Retinal pigment epithelial cell (primary cell): ENCODE measurements around the gene LRRC25.
A peak's percentile ranks its signal among the peaks of the same experiment; 100 is the strongest.
"Not testable (repeated sequence)": the region's sequence is repeated elsewhere in the genome, so short reads cannot be mapped to it uniquely, and the experiment has no call there.

Experiments used
- DNase-seq: peaks from one replicate; pipeline ENCODE4 v3.0.0-alpha.2; 2010; ENCODE audit warnings: low read depth
- H3K4me3 ChIP-seq: 2 replicates; pipeline ENCODE4 v1.5.1; 2011; ENCODE audit warnings: mild to moderate bottlenecking, low read length, control low read depth, moderate library complexity
- TF ChIP-seq, protein P1 (sequence below): conservative IDR thresholded peaks from 2 replicates; pipeline ENCODE4 v1.5.1; 2011; ENCODE audit warnings: low read depth, low read length, control low read depth, inconsistent platforms

The LRRC25 gene

DNA sequence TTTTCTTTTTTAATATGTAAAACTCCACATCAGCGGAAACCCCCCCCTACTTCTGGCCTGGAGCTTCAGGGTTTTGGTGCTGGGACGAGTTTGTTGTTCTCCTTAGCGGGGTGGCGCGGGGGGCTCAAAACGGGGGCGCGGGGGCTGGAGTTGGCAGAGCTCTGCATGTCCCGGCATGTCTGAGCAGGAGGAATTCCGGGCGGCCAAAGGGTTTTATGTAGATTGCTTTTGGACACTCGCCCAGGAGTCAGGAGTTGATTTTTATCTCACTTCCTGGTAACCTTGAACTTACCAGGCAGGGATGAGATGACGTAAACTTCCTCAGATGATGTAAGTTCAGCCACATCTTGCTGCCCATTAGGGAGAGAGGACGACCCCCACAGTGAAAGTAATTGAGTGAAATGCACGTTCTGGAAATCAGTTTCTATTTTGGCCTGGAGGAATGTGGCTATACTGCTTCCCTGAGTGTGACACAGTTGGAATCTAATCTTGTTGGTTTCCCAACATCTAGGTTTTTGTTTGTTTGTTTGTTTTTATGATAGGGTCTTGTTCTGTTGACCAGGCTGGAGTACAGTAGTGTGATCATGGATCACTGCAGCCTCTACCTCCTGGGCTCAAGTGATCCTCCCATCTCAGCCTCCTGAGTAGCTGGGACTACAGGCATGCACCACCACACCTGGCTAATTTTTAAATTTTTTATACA, 32.4 kb downstream of the LRRC25 start:
- peak; percentile 100 for DNase-seq

DNA sequence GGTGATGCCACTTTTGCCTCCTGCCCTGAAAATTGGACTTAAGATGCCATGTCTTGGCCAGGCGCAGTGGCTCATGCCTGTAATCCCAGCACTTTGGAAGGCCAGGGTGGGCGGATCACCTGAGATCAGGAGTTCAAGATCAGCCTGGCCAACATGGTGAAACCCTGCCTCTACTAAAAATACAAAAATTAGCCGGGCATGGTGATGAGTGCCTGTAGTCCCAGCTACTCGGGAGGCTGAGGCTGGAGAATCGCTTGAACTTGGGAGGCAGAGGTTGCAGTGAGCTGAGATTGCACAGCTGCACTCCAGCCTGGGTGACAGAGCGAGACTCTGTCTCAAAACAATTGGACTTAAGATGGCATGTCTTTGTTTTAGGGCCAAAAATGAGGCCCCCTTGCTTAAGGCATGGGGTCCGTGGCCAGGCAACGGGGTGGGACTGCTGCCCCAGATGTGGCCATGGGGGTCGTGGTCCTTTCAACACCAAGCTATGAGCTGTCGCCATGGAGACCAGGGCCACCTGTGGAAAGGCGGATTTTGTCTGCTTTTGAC, 33.1 kb downstream of the LRRC25 start:
- not testable (repeated sequence) for H3K4me3 ChIP-seq

More for the DNA sequence above, 32.4 kb downstream of the LRRC25 start:
- TF ChIP-seq, protein P1, sequence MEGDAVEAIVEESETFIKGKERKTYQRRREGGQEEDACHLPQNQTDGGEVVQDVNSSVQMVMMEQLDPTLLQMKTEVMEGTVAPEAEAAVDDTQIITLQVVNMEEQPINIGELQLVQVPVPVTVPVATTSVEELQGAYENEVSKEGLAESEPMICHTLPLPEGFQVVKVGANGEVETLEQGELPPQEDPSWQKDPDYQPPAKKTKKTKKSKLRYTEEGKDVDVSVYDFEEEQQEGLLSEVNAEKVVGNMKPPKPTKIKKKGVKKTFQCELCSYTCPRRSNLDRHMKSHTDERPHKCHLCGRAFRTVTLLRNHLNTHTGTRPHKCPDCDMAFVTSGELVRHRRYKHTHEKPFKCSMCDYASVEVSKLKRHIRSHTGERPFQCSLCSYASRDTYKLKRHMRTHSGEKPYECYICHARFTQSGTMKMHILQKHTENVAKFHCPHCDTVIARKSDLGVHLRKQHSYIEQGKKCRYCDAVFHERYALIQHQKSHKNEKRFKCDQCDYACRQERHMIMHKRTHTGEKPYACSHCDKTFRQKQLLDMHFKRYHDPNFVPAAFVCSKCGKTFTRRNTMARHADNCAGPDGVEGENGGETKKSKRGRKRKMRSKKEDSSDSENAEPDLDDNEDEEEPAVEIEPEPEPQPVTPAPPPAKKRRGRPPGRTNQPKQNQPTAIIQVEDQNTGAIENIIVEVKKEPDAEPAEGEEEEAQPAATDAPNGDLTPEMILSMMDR, result no peak
- H3K4me3 ChIP-seq, result no peak overlapping the region

DNA sequence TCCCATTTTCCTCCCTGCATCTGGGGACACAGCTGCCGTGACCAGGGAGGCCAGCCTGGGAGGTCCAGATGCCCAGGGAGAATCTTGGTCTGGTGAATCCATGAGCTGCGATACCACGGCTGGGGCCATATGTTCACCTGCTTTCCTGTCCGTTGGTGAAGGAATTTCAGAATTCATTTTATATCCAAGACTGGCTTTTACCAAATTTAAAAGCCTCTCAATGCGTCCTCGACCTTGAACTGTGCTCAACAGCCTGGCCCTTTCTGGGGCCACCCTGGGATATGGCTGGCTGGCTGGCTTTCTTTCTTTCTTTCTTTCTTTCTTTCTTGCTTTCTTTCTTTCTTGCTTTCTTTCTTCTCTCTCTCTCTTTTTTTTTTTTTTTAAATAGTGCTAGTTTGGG, 33.6 kb downstream of the LRRC25 start:
- TF ChIP-seq, protein P1, result no peak
- no peak overlapping the region for H3K4me3 ChIP-seq
- DNase-seq, result no peak

More for the DNA sequence above, 33.1 kb downstream of the LRRC25 start:
- DNase-seq, result not testable (repeated sequence)

DNA sequence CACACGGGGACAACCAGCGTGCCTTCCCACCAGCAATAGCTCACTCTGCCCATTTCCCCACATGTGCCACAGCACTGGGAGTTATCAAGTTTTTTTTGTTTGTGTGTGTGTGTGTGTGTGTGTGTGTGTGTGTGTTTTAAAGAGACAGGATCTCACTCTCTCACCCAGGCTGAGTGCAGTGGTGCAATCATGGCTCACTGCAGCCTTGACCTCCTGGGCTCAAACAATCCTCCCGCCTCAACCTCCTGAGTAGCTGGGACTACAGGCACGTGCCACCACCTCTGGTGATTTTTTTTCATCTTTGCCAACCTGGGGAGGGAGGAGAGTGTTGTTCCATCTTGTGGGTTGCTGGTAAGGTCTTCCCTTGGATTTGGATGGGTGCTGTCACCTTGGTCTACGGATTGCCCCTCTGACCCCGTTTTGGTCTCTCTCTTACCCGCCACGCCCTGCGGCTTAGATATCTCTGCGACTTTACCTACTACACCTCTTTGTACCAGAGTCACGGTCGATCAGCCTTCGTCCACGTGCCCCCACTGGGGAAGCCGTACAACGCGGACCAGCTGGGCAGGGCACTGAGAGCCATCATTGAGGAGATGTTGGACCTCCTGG, 34.4 kb downstream of the LRRC25 start:
- H3K4me3 ChIP-seq, result no peak overlapping the region
- TF ChIP-seq, protein P1, result no peak
- no peak for DNase-seq

DNA sequence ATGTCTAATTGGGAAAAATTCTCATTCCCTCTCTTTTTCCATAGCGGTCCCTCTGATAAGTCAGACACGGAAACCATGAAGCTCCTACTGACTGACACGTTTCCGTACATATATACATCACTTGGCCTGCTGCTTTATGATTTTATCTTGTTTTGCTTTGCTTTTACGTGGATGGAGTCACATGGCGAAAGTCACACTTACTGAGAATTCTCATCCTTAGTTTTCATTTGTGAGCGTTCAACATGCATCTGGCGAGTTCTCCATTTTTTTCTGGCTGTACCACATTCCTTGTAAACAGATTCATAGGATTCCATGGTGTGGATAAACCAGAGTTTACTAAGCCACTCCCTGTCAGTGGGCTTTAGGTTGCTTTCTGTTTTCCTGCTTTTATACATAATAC, 35.8 kb downstream of the LRRC25 start:
- DNase-seq, result no peak
- H3K4me3 ChIP-seq, result no peak overlapping the region
- TF ChIP-seq, protein P1, result no peak

DNA sequence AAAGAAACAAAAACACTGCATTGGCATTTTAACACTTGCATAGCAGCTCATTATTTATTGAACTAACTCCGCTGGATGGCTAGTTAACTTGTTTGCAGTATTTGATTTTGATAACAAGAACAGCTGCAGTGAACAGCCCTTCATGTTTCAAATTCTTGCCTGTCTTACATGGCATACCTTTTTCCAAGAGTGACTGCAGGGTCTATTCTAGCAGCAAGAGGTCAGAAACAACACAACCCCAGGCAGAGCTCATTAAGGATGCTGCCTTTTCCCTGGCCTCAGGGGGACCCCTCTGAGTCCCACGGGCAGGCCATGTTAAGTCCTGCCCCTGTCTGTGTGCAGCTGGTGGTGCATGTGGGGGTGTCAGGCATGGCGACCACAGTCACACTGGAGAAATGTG, 40.4 kb downstream of the LRRC25 start:
- no peak overlapping the region for H3K4me3 ChIP-seq
- DNase-seq, result no peak
- TF ChIP-seq, protein P1, result no peak

DNA sequence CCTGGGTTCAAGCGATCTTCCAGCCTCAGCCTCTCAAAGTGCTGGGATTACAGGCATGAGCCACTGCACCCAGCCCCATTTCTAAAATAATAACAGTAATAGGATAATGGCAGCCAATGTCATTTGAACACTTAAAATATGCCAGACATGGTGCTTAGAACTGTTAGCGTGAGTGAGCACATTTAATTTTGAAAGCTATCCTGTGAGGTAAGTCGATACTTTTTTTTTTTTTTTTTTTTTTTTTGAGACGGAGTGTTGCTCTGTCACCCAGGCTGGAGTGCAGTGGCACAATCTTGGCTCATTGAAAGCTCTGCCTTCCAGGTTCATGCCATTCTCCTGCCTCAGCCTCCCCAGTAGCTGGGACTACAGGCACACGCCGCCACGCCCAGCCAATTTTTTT, 42.7 kb downstream of the LRRC25 start:
- DNase-seq, H3K4me3 ChIP-seq: not testable (repeated sequence)

DNA sequence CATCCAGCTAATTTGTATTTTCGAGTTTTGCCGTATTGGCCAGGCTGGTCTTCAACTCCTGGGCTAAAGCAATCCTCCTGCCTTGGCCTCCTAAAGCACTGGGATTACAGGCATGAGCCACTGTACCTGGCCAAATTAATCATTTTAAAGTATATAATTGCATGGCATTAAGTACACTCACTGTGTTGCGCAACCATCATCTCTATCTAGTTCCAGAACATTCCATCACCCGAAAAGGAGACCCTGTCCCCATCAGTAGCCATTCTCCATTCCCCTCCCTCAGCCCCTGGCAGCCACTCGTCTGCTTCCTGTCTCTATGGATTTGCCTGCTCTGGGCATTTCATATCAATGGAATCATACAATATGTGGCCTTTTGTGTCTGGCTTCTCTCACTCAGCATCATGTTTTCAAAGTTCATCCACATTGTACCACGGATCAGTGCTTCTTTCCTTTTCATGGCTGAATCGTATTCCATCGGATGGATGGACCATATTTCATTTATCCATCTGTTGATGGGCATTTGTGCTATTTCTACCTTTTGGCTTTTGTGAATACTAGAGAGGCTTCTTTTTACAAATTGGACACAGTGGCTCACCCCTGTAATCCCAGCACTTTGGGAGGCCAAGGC, 43.9 kb downstream of the LRRC25 start:
- no peak for DNase-seq
- TF ChIP-seq, protein P1, result no peak
- no peak overlapping the region for H3K4me3 ChIP-seq
